Right lobe of liver (tissue), 4 donors: Measurements from ENCODE around the gene SVIL.
"Not testable (repeated sequence)": the region's sequence is repeated elsewhere in the genome, so short reads cannot be mapped to it uniquely, and the experiment has no call there.

Experiments
- CTCF ChIP-seq, 4 donors: fragments of 200-600 bp in 3 of 4; fragments of 450-650 bp in 1 of 4; IDR thresholded peaks; one replicate each; pipeline versions ENCODE4 v1.5.1 to v1.8.0; 2016 to 2022; ENCODE audit warnings: antibody characterized with exemption in 4 of 4, mild to moderate bottlenecking in 2 of 4
- POLR2A ChIP-seq: fragments of 450-650 bp; IDR thresholded peaks from one replicate; pipeline ENCODE4 v1.6.1; 2017; ENCODE audit warnings: antibody characterized with exemption, mild to moderate bottlenecking
- donor health status: DM: no; HTN: no; CAD: no.
- donor health status: DM: no; HTN: no; CAD: no.
- donor health status: DM: no; HTN: yes; CAD: no.

- not testable (repeated sequence) for TF ChIP-seq CTCF (IDR thresholded peaks at IDR 0.05); POLR2A
Measured at GRCh38 chr10:29515104-29515503, 119.7 kb downstream of the SVIL start.
